SKM-1 treated with dmso at 0.1 percent for 144 hours (cell line): Measurements from ENCODE around the gene CCR7.
A peak's percentile ranks its signal among the peaks of the same experiment; 100 is the strongest.
"Not testable (repeated sequence)": the region's sequence is repeated elsewhere in the genome, so short reads cannot be mapped to it uniquely, and the experiment has no call there.

ENCODE experiments used
- DNase-seq: peaks from one replicate; lab custom pipeline; 2025; ENCODE audit not compliant: unreplicated experiment; lab: John Stamatoyannopoulos, UW

Gene CCR7

GRCh38 chr17:40551879-40552768, 13.1 kb downstream of the CCR7 start:
- no peak for DNase-seq

GRCh38 chr17:40551091-40551878, 14.0 kb downstream of the CCR7 start:
- DNase-seq = peak; percentile 31

- no peak for DNase-seq
These were observed 14.7 kb downstream of the CCR7 start for GRCh38 chr17:40550608-40551007.

GRCh38 chr17:40548982-40549685, 16.1 kb downstream of the CCR7 start:
- DNase-seq = no peak

GRCh38 chr17:40548491-40548981, 16.7 kb downstream of the CCR7 start:
- DNase-seq = no peak

GRCh38 chr17:40547785-40548478, 17.3 kb downstream of the CCR7 start:
- no peak for DNase-seq

- peak; percentile 31 for DNase-seq
These were observed 18.0 kb downstream of the CCR7 start for GRCh38 chr17:40547079-40547784.

GRCh38 chr17:40546497-40546896, 18.8 kb downstream of the CCR7 start:
- not testable (repeated sequence) for DNase-seq

GRCh38 chr17:40545660-40546059, 19.6 kb downstream of the CCR7 start:
- no peak for DNase-seq

GRCh38 chr17:40542558-40543411, 22.5 kb downstream of the CCR7 start:
- peak; percentile 25 for DNase-seq

- no peak for DNase-seq
These were observed 23.3 kb downstream of the CCR7 start for GRCh38 chr17:40541873-40542557.

- no peak for DNase-seq
These were observed 24.0 kb downstream of the CCR7 start for GRCh38 chr17:40541060-40541872.

GRCh38 chr17:40540448-40540847, 24.8 kb downstream of the CCR7 start:
- DNase-seq = no peak

- DNase-seq = no peak
These were observed 25.4 kb downstream of the CCR7 start for GRCh38 chr17:40539711-40540411.

GRCh38 chr17:40538936-40539705, 26.2 kb downstream of the CCR7 start:
- DNase-seq = no peak
